Islet precursor cell (in vitro differentiated cells): ENCODE results near the gene CRYBG3.
A peak's percentile ranks its signal among the peaks of the same experiment; 100 is the strongest.

Source experiments
- DNase-seq: peaks from one replicate; pipeline ENCODE4 v3.0.0-alpha.2; 2018

CRYBG3 gene

GRCh38 chr3:97949110-97949485, 127.3 kb downstream of the CRYBG3 start:
- no peak for DNase-seq

GRCh38 chr3:97949743-97950142, 127.9 kb downstream of the CRYBG3 start:
- no peak for DNase-seq

GRCh38 chr3:97950360-97950759, 128.5 kb downstream of the CRYBG3 start:
- DNase-seq: no peak

- no peak for DNase-seq
These were observed 130.5 kb downstream of the CRYBG3 start for GRCh38 chr3:97952280-97952679.

GRCh38 chr3:97952872-97953271, 131.1 kb downstream of the CRYBG3 start:
- peak; percentile 64 for DNase-seq

- no peak for DNase-seq
These were observed 132.5 kb downstream of the CRYBG3 start for GRCh38 chr3:97954228-97954827.

GRCh38 chr3:97956051-97956450, 134.2 kb downstream of the CRYBG3 start:
- DNase-seq: no peak

GRCh38 chr3:97957617-97958311, 136.0 kb downstream of the CRYBG3 start:
- DNase-seq: no peak

- no peak for DNase-seq
These were observed 136.6 kb downstream of the CRYBG3 start for GRCh38 chr3:97958396-97958795.

- no peak for DNase-seq
These were observed 137.0 kb downstream of the CRYBG3 start for GRCh38 chr3:97958796-97959195.

GRCh38 chr3:97959872-97960271, 138.1 kb downstream of the CRYBG3 start:
- DNase-seq: no peak

- no peak for DNase-seq
These were observed 138.7 kb downstream of the CRYBG3 start for GRCh38 chr3:97960551-97960950.

GRCh38 chr3:97960993-97961766, 139.4 kb downstream of the CRYBG3 start:
- DNase-seq: no peak

- no peak for DNase-seq
These were observed 146.2 kb downstream of the CRYBG3 start for GRCh38 chr3:97967966-97968365.

GRCh38 chr3:97968376-97968775, 146.6 kb downstream of the CRYBG3 start:
- no peak for DNase-seq

GRCh38 chr3:97969541-97969940, 147.7 kb downstream of the CRYBG3 start:
- no peak for DNase-seq

GRCh38 chr3:97970156-97970555, 148.3 kb downstream of the CRYBG3 start:
- DNase-seq: no peak

GRCh38 chr3:97970956-97971620, 149.3 kb downstream of the CRYBG3 start:
- DNase-seq: no peak

- peak; percentile 86 for DNase-seq
These were observed 150.1 kb downstream of the CRYBG3 start, which contains the start of gene RIOX2 for GRCh38 chr3:97971679-97972567. Gene RIOX2 (minus strand): TSS chr3:97972431. CDS start chr3:97967593, 4,838 bp downstream.

GRCh38 chr3:97972976-97973375, 151.2 kb downstream of the CRYBG3 start:
- DNase-seq: no peak

- no peak for DNase-seq
These were observed 153.2 kb downstream of the CRYBG3 start for GRCh38 chr3:97974996-97975395.

GRCh38 chr3:97975466-97975865, 153.7 kb downstream of the CRYBG3 start:
- no peak for DNase-seq
